NCI-H345 treated with DMSO at 0.1 percent for 48 hours (cell line): Measurements from ENCODE around the gene ATG4D.

Source experiments
- DNase-seq: peaks from one replicate; lab custom pipeline; 2025; ENCODE audit not compliant: unreplicated experiment; lab: John Stamatoyannopoulos, UW

The ATG4D gene

GRCh38 chr19:10574462-10574861 lies 30.8 kb downstream of the ATG4D start:
- DNase-seq, result no peak

- no peak for DNase-seq
These were observed 31.5 kb downstream of the ATG4D start for GRCh38 chr19:10575011-10575716.

GRCh38 chr19:10577951-10578350 lies 34.2 kb downstream of the ATG4D start:
- no peak for DNase-seq

GRCh38 chr19:10580979-10581631 lies 37.4 kb downstream of the ATG4D start:
- peak; percentile 43 for DNase-seq

GRCh38 chr19:10582091-10582490 lies 38.4 kb downstream of the ATG4D start:
- DNase-seq, result no peak

GRCh38 chr19:10583036-10583776 lies 39.5 kb downstream of the ATG4D start:
- DNase-seq, result no peak

- no peak for DNase-seq
These were observed 42.7 kb downstream of the ATG4D start for GRCh38 chr19:10586396-10586795.

GRCh38 chr19:10587022-10587838 lies 43.5 kb downstream of the ATG4D start, which contains the start of gene AP1M2:
Gene AP1M2 (minus strand): TSS chr19:10587312. CDS start chr19:10587231, 81 bp downstream.
- DNase-seq, result no peak

- no peak for DNase-seq
These were observed 44.1 kb downstream of the ATG4D start for GRCh38 chr19:10587839-10588150.

GRCh38 chr19:10593148-10593547 lies 49.4 kb downstream of the ATG4D start:
- no peak for DNase-seq

- no peak for DNase-seq
These were observed 50.3 kb downstream of the ATG4D start for GRCh38 chr19:10593820-10594637.

GRCh38 chr19:10600149-10600548 lies 56.4 kb downstream of the ATG4D start:
- DNase-seq, result no peak

GRCh38 chr19:10601999-10602329 lies 58.3 kb downstream of the ATG4D start:
- DNase-seq, result no peak

- peak; percentile 62 for DNase-seq
These were observed 58.8 kb downstream of the ATG4D start for GRCh38 chr19:10602330-10603083.
